ENCODE data around the gene L3MBTL2. TPM values are rescaled to one million over a fixed set of nuclear protein-coding genes. Genes with fewer than 3 reads are reported as not detected.

The L3MBTL2 gene
- total and polyA plus RNA-seq, 2 of the 13 experiments (the other 11 are each of a cell fraction or from before 2014, with no cell fraction given), result 13.8 to 33.7 TPM

GRCh38 chr22:41204992-41205900 is at the start of gene L3MBTL2 (continued):
- no peak for TF ChIP-seq ZNF513 (CRISPR knock-in tag; conservative IDR thresholded peaks at IDR 0.05)
- TF ChIP-seq ZNF3 (CRISPR knock-in tag; IDR thresholded peaks at IDR 0.05), result no peak
- TF ChIP-seq POLR2G (IDR thresholded peaks at IDR 0.05; ENCODE audit: low read depth, low read length), result peak; percentile 87
- TF ChIP-seq SIN3B (IDR thresholded peaks at IDR 0.05; ENCODE audit: low read length), result peak; percentile 60; the same call in 1 of the 2 replicates
- TF ChIP-seq ZBTB26 (CRISPR knock-in tag; IDR thresholded peaks at IDR 0.05; ENCODE audit: borderline replicate concordance), result 0 out of 2 replicates have a peak, but pooled peaks have one; percentile 35
- TF ChIP-seq RNF2 (conservative IDR thresholded peaks at IDR 0.05; ENCODE audit: low read depth), result peak; percentile 63; the same call in 1 of the 2 replicates
- peak; percentile 32; the same call in 1 of the 2 replicates for TF ChIP-seq TFAP4 (IDR thresholded peaks at IDR 0.05; ENCODE audit: borderline replicate concordance, low read depth)
- TF ChIP-seq LCORL (IDR thresholded peaks at IDR 0.05), result no peak
- peak; percentile 66; the same call in 1 of the 2 replicates for TF ChIP-seq LCORL (CRISPR knock-in tag; IDR thresholded peaks at IDR 0.05)
- peak; percentile 64; the same call in 1 of the 2 replicates for TF ChIP-seq HDAC2 (CRISPR knock-in tag; IDR thresholded peaks at IDR 0.05)
- peak; percentile 95 for TF ChIP-seq HDAC1 (CRISPR knock-in tag; IDR thresholded peaks at IDR 0.05)
- 0 out of 2 replicates have a peak, but pooled peaks have one; percentile 3 for TF ChIP-seq KLF6 (CRISPR knock-in tag; IDR thresholded peaks at IDR 0.05)
- TF ChIP-seq SOX13 (IDR thresholded peaks at IDR 0.05), result no peak
- 0 out of 4 replicates have a peak, but pooled peaks of 1 of the 2 experiments have one; percentile 11 for TF ChIP-seq SOX13 (CRISPR knock-in tag; conservative IDR thresholded peaks at IDR 0.05 in 1 of 2, IDR thresholded peaks at IDR 0.05 in 1 of 2)
- TF ChIP-seq ZNF224 (CRISPR knock-in tag; IDR thresholded peaks at IDR 0.05), result no peak
- peak; percentile 42; the same call in 1 of the 2 replicates for TF ChIP-seq ZNF136 (CRISPR knock-in tag; IDR thresholded peaks at IDR 0.05; ENCODE audit: low read depth)
- peak; percentile 58; the same call in 1 of the 2 replicates for TF ChIP-seq SPEN (CRISPR knock-in tag; IDR thresholded peaks at IDR 0.05; ENCODE audit: low read depth)
- TF ChIP-seq NRL (CRISPR knock-in tag; IDR thresholded peaks at IDR 0.05; ENCODE audit: borderline replicate concordance), result peak; percentile 48; the same call in 1 of the 2 replicates
- TF ChIP-seq ZNF850 (CRISPR knock-in tag; conservative IDR thresholded peaks at IDR 0.05), result no peak
- 0 out of 2 replicates have a peak, but pooled peaks have one; percentile 13 for TF ChIP-seq ZBTB33 (CRISPR knock-in tag; IDR thresholded peaks at IDR 0.05)
- peak; percentile 94 for TF ChIP-seq ZNF501 (CRISPR knock-in tag; IDR thresholded peaks at IDR 0.05)
- TF ChIP-seq ZNF121 (CRISPR knock-in tag; IDR thresholded peaks at IDR 0.05), result no peak
- TF ChIP-seq TEAD3 (CRISPR knock-in tag; optimal IDR thresholded peaks at IDR 0.05; ENCODE audit: borderline replicate concordance), result peak; percentile 61
